Effector CD8-positive, alpha-beta T cell (primary cell): ENCODE data around the gene STK39.
"Not testable (repeated sequence)": the region's sequence is repeated elsewhere in the genome, so short reads cannot be mapped to it uniquely, and the experiment has no call there.

Source experiments
- DNase-seq: peaks from one replicate; lab custom pipeline; 2025; lab: John Stamatoyannopoulos, UW

The STK39 gene

DNA sequence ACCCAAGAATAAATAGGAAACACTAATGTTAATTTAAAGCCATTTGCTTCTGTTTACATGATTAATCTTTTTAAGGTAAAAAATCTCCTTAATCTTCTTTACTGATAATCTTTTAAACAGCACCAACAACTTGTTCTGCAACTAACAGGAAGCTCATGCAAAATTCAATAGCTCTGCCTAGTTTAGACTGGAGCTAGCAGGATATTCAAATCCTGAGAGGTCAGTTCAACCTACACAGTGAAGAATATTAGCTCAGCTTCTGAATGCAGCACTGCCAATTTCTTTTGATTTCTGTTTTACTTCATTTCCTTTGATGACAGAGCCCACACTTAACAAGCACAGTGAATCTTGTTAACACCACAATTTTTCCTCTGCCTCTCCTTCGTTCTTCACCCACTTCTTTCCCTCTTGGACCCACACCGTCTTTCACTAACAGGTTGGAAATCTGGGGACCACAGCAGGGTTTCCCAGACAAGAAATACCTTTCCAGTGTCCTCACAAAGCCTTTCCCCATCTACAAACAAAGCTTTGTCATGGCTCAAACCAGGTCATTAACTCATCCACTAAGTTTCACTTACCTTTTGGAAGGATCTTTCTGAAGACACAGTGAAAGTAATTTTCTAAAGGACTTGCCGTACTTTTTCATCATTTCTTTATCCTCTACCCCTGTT, 109.8 kb downstream of the STK39 start:
- no peak for DNase-seq

- no peak for DNase-seq
These were observed 110.9 kb downstream of the STK39 start for GRCh38 chr2:168136392-168136977.

DNA sequence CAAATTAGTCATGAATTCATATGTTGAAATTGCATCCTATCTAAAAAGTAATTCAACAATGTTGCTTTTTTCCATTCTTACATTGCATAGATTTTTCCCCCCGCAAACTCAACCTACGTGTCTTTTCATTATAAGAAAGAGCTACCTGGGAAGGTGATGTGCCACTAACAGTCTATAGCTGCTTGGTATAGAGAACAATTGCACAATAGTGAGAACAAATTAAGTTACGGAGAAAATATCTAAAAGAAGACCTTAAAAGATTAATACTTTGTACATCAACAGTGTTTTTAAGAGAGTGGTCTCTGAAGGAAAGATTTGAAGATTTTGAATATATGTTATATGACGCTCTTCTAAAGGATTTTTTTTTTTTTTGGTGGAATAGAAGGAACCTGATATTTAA, 111.8 kb downstream of the STK39 start:
- no peak for DNase-seq

DNA sequence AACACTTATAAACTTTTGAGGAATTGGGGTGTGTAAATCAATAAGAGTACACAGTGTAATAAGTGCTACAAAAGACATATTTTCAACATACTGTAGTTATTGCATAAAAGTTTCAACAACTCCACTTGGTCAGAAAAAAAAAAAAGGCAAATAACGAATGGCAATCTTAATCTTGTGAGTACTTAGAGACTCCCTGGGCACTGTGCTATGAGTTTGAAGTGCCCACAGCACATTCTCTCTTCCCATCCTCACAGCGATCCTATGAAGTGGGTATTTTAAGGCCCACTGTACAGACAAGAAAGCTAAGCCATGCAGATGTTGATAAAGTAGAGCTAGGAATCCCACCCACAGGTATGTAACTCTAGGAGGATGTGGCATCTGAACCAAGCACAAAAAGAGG, 112.3 kb downstream of the STK39 start:
- no peak for DNase-seq

DNA sequence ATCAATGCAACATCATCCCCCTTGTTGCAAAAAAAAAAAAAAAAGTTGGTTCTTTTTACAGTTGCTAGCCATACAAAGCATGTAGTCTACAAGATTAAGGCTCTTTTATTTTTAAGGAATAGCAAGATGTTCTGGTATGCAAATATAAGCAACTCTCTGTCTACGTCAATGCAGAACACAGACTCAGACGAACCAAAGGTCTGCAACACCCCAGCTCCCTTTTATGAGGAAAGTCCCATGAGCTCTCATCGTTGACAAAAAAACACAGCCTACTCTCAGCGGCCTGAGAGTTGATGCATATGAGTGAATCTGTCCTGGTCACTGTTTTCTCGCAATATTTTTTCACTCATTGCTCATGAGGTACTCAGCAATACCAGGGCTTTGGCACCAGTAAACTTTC, 112.9 kb downstream of the STK39 start:
- no peak for DNase-seq

DNA sequence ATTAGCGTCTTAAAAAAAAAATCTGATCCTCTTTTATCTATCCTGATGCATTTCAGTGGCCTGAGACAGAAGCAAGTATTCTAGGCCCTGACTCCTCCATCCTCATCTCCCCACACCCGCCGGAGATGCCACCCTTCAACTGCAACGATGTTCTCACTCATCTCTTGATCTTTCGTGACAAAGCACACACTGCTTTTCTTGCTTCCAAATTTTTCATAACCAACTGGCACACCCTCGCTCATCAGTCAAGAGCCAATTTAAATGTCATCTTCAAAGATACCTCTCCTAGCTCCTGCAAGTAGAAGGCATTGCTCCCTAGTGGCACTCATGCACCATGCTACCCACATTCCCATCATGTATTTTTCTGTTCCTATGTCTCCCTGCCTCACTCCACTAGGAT, 115.0 kb downstream of the STK39 start:
- no peak for DNase-seq

- DNase-seq = no peak
These were observed 117.0 kb downstream of the STK39 start for GRCh38 chr2:168130346-168130745.

- no peak for DNase-seq
These were observed 120.0 kb downstream of the STK39 start for GRCh38 chr2:168127371-168127770.

DNA sequence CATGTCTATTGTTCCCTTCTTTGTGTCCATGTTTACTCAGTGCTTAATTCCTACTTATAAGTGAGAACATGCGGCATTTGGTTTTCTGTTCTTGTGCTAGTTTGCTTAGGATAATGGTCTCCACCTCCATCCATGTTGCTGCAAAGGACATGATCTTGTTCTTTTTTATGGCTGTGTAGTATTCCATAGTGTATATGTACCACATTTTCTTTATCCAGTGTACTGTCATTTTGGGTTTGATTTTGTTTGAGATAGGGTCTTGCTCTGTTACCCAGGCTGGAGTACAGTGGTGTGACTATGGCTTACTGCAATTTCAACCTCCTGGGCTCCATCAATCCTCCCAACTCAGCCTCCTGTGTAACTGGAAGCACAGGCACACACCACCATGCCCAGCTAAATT, 125.2 kb downstream of the STK39 start:
- DNase-seq = not testable (repeated sequence)

- no peak for DNase-seq
These were observed 126.7 kb downstream of the STK39 start for GRCh38 chr2:168120730-168121129.

DNA sequence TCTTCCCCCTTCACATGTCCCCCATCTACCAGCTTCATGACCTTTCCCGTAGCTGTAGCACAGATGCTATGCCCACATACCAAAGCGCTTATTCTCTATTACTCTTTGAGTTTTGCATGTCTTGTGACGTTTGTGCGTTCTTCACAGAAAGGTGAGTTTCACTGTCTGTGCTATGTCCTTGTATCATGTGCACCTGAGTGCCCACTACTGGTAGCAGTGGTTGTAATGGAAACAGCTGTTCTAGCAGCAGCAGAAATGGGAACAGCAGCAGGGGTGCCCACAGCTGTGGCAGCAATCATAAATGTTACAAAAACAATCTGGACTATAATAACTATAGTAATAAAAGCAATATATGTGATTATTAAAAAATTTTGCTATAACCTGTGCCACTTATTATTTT, 127.1 kb downstream of the STK39 start:
- no peak for DNase-seq

DNA sequence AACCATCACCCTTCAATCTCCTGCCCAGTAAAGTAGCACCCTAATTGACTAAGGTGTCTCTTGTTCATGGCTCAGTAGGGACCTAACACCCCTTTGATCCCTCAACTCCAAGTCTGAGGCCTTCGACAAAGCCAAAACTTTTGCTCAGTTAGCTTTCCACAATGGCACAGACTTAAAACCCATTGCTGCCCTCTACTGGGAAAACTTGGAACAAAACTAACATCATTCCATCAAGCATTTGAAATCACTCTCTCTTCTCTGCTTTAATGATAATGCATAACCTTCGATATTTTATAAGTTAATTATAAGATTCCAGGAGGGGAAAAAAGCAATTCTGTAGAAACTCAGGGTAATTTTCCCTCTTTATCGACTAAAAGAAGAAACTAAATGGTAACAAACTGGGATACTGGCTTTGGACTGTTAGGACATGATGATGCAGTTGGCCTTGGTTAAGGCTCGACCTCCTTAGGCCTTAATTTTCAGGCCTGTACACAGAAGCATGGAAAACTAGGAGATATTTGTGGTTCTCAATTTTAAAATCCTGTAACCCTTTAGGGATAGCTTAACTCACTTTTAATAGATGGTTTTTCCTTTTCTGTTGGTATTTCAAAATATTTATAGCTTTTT, 127.8 kb downstream of the STK39 start:
- no peak for DNase-seq

GRCh38 chr2:168118733-168119514, 128.5 kb downstream of the STK39 start:
- no peak for DNase-seq

DNA sequence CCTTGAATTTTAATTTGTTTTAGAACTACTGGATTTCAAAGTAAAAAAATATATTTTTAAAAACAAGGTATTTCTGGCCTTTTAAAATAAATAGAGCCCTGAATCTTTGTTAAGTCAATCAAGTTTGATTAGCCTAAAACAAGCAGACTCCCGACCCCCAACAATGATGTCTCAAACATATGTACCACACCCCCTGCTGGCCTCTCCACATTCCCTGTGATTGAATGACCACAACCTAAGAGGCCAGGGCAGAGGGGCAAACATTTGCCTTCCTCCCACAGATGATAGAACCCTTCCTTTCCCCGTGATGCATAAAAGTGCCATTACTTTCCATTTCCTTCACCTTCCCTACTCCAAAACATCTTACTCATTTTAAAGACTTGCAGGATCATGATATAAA, 130.9 kb downstream of the STK39 start:
- no peak for DNase-seq

GRCh38 chr2:168114619-168115018, 132.8 kb downstream of the STK39 start:
- DNase-seq = no peak

- DNase-seq = no peak
These were observed 133.4 kb downstream of the STK39 start for GRCh38 chr2:168114040-168114439.

DNA sequence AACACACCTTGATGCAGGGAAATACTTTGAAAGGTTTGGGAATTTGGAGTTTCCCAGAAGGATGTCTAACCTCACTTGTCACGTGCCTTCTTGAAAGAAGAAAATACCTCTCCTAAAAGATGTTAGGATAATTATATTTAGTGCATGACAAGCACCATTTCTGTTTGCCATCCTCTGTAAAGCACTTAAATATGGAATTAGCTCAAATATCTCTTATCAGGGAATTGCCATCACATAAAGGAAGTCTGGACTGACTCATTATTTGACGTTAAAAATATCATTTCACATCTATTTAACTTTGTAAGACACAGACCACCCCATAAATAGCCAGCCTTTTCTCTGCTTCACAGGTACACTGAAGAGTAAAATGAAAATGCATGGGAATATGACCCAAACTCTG, 140.1 kb downstream of the STK39 start:
- DNase-seq = no peak

DNA sequence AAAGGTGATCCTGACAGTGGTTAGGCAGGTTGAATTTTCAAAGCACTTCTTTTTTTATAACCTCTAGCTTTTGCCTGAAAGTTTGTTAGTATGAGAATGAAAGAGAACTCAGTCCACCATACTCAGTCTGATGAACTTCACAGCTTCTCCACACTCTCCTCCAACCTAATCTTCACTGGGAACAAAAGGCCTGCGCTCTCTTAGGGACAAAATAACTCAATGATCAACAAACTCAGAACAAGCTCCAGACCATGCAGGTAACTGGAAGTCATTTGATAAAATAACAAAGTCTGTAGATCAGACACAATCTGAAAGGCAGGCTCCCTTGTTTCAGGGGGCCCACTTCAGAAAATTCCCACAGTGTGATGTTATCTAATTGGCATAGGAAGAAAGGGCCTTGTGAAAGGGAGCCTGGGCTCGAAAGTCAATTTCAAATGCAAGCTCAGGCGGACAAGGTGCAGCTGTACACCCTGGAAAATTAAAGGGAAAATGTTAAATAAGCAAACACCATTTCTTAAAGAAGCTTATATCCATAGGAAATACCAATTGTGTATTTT, 142.2 kb downstream of the STK39 start:
- no peak for DNase-seq

DNA sequence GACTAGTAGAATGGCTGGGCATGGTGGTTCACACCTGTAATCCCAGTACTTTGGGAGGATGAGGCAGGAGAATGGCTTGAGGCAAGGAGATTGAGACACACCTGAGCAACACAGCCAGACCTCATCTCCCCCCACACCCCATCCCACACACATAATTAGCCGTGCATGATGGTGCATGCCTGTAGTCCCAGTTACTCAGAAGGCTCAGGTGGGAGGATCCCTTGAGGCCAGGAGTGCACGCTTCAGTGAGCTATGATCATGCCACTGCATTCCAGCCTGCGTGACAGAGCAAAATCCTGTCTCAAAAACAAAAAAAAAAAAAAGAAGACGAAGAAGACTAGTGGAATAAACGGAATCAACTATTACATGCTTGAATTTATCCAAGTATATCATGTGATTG, 150.0 kb downstream of the STK39 start:
- DNase-seq = no peak

DNA sequence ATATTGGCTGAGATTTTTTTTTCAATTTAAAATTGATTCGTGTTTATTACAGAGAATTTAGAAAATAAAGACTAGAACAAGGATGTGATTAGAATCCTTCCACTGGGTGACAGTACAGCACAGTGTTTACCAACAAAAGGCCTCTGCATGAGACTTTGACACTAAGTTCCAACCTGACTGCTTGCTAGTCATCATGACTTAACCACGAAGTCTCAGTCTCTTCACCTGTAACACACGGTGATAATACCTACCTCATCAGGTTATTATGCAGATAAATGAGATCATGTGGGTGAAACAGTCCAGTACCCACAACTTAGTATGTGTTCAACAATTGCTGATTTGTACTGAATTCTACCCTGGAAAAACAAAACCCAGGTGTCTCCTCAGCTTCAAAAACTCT, 151.2 kb downstream of the STK39 start:
- no peak for DNase-seq

DNA sequence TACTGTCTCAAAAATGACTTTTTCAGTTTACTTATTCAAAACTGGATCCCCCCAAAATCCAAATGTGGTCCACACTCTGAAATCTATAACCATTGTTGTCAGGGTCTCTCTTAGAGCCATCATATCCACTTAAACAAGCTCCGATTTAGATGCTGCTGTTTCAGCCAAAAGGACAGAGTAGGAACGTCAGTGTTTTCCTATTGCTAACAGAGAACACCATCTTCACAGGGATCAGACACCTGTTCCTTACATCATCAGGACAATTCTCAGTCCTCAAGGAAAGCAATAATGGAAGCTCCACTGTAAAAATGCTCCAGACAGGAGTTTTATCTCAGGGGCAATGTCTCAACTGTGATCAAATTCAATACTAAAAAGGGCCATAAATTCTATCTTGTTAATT, 155.4 kb downstream of the STK39 start:
- no peak for DNase-seq

GRCh38 chr2:168090366-168091135, 156.8 kb downstream of the STK39 start:
- no peak for DNase-seq
